Measurements from ENCODE around the gene TCF7L2.

The TCF7L2 gene

GRCh38 chr10:112957640-112958092 lies 7.6 kb downstream of the TCF7L2 start:
- Histone ChIP-seq H4K91ac (ENCODE audit: low read length) (peak overlapping the region; percentile 30), H4K8ac (ENCODE audit: low read length) (peak overlapping the region; percentile 41), H3K4me3 (ENCODE audit: insufficient read depth in 1 of 2, low read depth in 1 of 2, low read length in 2 of 2) (peak overlapping the region in 1 of 2 experiments; percentile 52), H3K27ac (ENCODE audit: low read length, poor library complexity, severe bottlenecking) (peak overlapping the region; percentile 97), H2BK120ac (ENCODE audit: low read depth, low read length) (peak overlapping the region; percentile 42), H3K9ac (ENCODE audit: low read length) (peak overlapping the region; percentile 99), H2BK12ac (ENCODE audit: low read length in 2 of 2) (peak overlapping the region; percentile 92 to 98), H3K4me1 (ENCODE audit: control insufficient read depth, insufficient read depth, low read depth, low read length) (peaks cover 14% of the 10 kb centered on the region), H3K79me1 (replicated peaks; ENCODE audit: low read length, poor library complexity, severe bottlenecking) (no peaks in the 10 kb centered on the region), H2BK15ac (ENCODE audit: low read depth, poor library complexity, severe bottlenecking) (no peak overlapping the region), H2BK5ac (ENCODE audit: low read depth, low read length, poor library complexity, severe bottlenecking) (peak overlapping the region; percentile 57), H3K14ac (ENCODE audit: low read length in 2 of 2) (peak overlapping the region; percentile 36 to 80), H3K4me2 (ENCODE audit: low read length, poor library complexity, severe bottlenecking) (peak overlapping the region; percentile 71), H3K23ac (ENCODE audit: low read length in 2 of 2) (peak overlapping the region in 1 of 2 experiments; percentile 90), H3K36me3 (ENCODE audit: control insufficient read depth in 1 of 2, insufficient read depth in 2 of 2, low read depth in 1 of 2, low read length in 2 of 2) (no peaks in the 10 kb centered on the region), H3K9me3 (ENCODE audit: control insufficient read depth, low read length) (no peaks in the 10 kb centered on the region), H3K18ac (ENCODE audit: low read depth in 1 of 2, low read length in 2 of 2) (peak overlapping the region; percentile 28 to 96), H3K27me3 (ENCODE audit: control insufficient read depth in 1 of 2, insufficient read depth in 1 of 2, low read length in 2 of 2) (no peaks in the 10 kb centered on the region), H2AFZ (ENCODE audit: low read depth, low read length) (no peak overlapping the region), H3K4ac (ENCODE audit: low read depth in 1 of 2, low read length in 2 of 2) (peak overlapping the region in 1 of 2 experiments; percentile 64), H2AK5ac (ENCODE audit: low read length, severe bottlenecking) (peak overlapping the region; percentile 15)
- DNase-seq: peak; percentile 47
- WGBS: 12% methylated on average over 3 of the region's 4 CpGs

GRCh38 chr10:112958275-112958995 lies 8.4 kb downstream of the TCF7L2 start:
- WGBS: 6% methylated on average over 7 of the region's 8 CpGs
- no peak overlapping the region for H2BK12ac ChIP-seq (ENCODE audit: low read length in 2 of 2)
- no peak overlapping the region for H2AFZ ChIP-seq (ENCODE audit: low read depth, low read length)
- H2BK5ac ChIP-seq (ENCODE audit: low read depth, low read length, poor library complexity, severe bottlenecking): peak overlapping the region; percentile 46
- no peaks in the 10 kb centered on the region for H3K36me3 ChIP-seq (ENCODE audit: control insufficient read depth in 1 of 2, insufficient read depth in 2 of 2, low read depth in 1 of 2, low read length in 2 of 2)
- H3K27ac ChIP-seq (ENCODE audit: low read length, poor library complexity, severe bottlenecking): peak overlapping the region; percentile 97
- H2BK120ac ChIP-seq (ENCODE audit: low read depth, low read length): no peak overlapping the region
- H3K23ac ChIP-seq (ENCODE audit: low read length in 2 of 2): no peak overlapping the region
- peak; percentile 91 for DNase-seq
- H3K79me1 ChIP-seq (replicated peaks; ENCODE audit: low read length, poor library complexity, severe bottlenecking): no peaks in the 10 kb centered on the region
- H3K4me3 ChIP-seq (ENCODE audit: insufficient read depth in 1 of 2, low read depth in 1 of 2, low read length in 2 of 2): peak overlapping the region in 1 of 2 experiments; percentile 52
- H2AK5ac ChIP-seq (ENCODE audit: low read length, severe bottlenecking): peak overlapping the region; percentile 15
- peak overlapping the region in 1 of 2 experiments; percentile 80 for H3K14ac ChIP-seq (ENCODE audit: low read length in 2 of 2)
- peak overlapping the region; percentile 71 for H3K4me2 ChIP-seq (ENCODE audit: low read length, poor library complexity, severe bottlenecking)
- no peaks in the 10 kb centered on the region for H3K27me3 ChIP-seq (ENCODE audit: control insufficient read depth in 1 of 2, insufficient read depth in 1 of 2, low read length in 2 of 2)
- no peak overlapping the region for H2BK15ac ChIP-seq (ENCODE audit: low read depth, poor library complexity, severe bottlenecking)
- peak overlapping the region; percentile 99 for H3K9ac ChIP-seq (ENCODE audit: low read length)
- peaks cover 14% of the 10 kb centered on the region for H3K4me1 ChIP-seq (ENCODE audit: control insufficient read depth, insufficient read depth, low read depth, low read length)
- no peaks in the 10 kb centered on the region for H3K9me3 ChIP-seq (ENCODE audit: control insufficient read depth, low read length)
- no peak overlapping the region for H3K4ac ChIP-seq (ENCODE audit: low read depth in 1 of 2, low read length in 2 of 2)
- H3K18ac ChIP-seq (ENCODE audit: low read depth in 1 of 2, low read length in 2 of 2): peak overlapping the region in 1 of 2 experiments; percentile 96
- H4K8ac ChIP-seq (ENCODE audit: low read length): no peak overlapping the region
- no peak overlapping the region for H4K91ac ChIP-seq (ENCODE audit: low read length)

- no peak overlapping the region for H2BK5ac ChIP-seq (ENCODE audit: low read depth, low read length, poor library complexity, severe bottlenecking)
- peak overlapping the region; percentile 99 for H3K9ac ChIP-seq (ENCODE audit: low read length)
- H3K18ac ChIP-seq (ENCODE audit: low read depth in 1 of 2, low read length in 2 of 2): peak overlapping the region in 1 of 2 experiments; percentile 34
- 30% methylated on average over 5 of the region's 6 CpGs for WGBS
- no peak overlapping the region for H4K8ac ChIP-seq (ENCODE audit: low read length)
- H2BK120ac ChIP-seq (ENCODE audit: low read depth, low read length): no peak overlapping the region
- H3K36me3 ChIP-seq (ENCODE audit: control insufficient read depth in 1 of 2, insufficient read depth in 2 of 2, low read depth in 1 of 2, low read length in 2 of 2): no peaks in the 10 kb centered on the region
- H2AK5ac ChIP-seq (ENCODE audit: low read length, severe bottlenecking): peak overlapping the region; percentile 84
- no peak overlapping the region for H4K91ac ChIP-seq (ENCODE audit: low read length)
- no peak overlapping the region for H2BK15ac ChIP-seq (ENCODE audit: low read depth, poor library complexity, severe bottlenecking)
- H3K14ac ChIP-seq (ENCODE audit: low read length in 2 of 2): no peak overlapping the region
- H3K27ac ChIP-seq (ENCODE audit: low read length, poor library complexity, severe bottlenecking): peak overlapping the region; percentile 97
- H3K23ac ChIP-seq (ENCODE audit: low read length in 2 of 2): no peak overlapping the region
- H3K9me3 ChIP-seq (ENCODE audit: control insufficient read depth, low read length): no peaks in the 10 kb centered on the region
- peaks cover 14% of the 10 kb centered on the region for H3K4me1 ChIP-seq (ENCODE audit: control insufficient read depth, insufficient read depth, low read depth, low read length)
- no peaks in the 10 kb centered on the region for H3K79me1 ChIP-seq (replicated peaks; ENCODE audit: low read length, poor library complexity, severe bottlenecking)
- DNase-seq: peak; percentile 58
- H2BK12ac ChIP-seq (ENCODE audit: low read length in 2 of 2): peak overlapping the region in 1 of 2 experiments; percentile 14
- H2AFZ ChIP-seq (ENCODE audit: low read depth, low read length): no peak overlapping the region
- H3K4ac ChIP-seq (ENCODE audit: low read depth in 1 of 2, low read length in 2 of 2): no peak overlapping the region
- H3K4me3 ChIP-seq (ENCODE audit: insufficient read depth in 1 of 2, low read depth in 1 of 2, low read length in 2 of 2): peak overlapping the region in 1 of 2 experiments; percentile 47
- H3K27me3 ChIP-seq (ENCODE audit: control insufficient read depth in 1 of 2, insufficient read depth in 1 of 2, low read length in 2 of 2): no peaks in the 10 kb centered on the region
- H3K4me2 ChIP-seq (ENCODE audit: low read length, poor library complexity, severe bottlenecking): peak overlapping the region; percentile 29
Observed at GRCh38 chr10:112959207-112959838, 9.3 kb downstream of the TCF7L2 start.

- H4K8ac ChIP-seq (ENCODE audit: low read length): peak overlapping the region; percentile 76
- H3K18ac ChIP-seq (ENCODE audit: low read depth in 1 of 2, low read length in 2 of 2): peak overlapping the region; percentile 79 to 83
- peak overlapping the region in 1 of 2 experiments; percentile 60 for H3K4ac ChIP-seq (ENCODE audit: low read depth in 1 of 2, low read length in 2 of 2)
- H2BK12ac ChIP-seq (ENCODE audit: low read length in 2 of 2): peak overlapping the region in 1 of 2 experiments; percentile 37
- H2AK5ac ChIP-seq (ENCODE audit: low read length, severe bottlenecking): peak overlapping the region; percentile 88
- H4K91ac ChIP-seq (ENCODE audit: low read length): peak overlapping the region; percentile 66
- H3K36me3 ChIP-seq (ENCODE audit: control insufficient read depth in 1 of 2, insufficient read depth in 2 of 2, low read depth in 1 of 2, low read length in 2 of 2): no peaks in the 10 kb centered on the region
- no peaks in the 10 kb centered on the region for H3K9me3 ChIP-seq (ENCODE audit: control insufficient read depth, low read length)
- peak; percentile 47 for DNase-seq
- H3K4me1 ChIP-seq (ENCODE audit: control insufficient read depth, insufficient read depth, low read depth, low read length): peaks cover 14% of the 10 kb centered on the region
- no peak overlapping the region for H2AFZ ChIP-seq (ENCODE audit: low read depth, low read length)
- WGBS: 37% methylated on average over 4 of the region's 4 CpGs
- no peak overlapping the region for H3K9ac ChIP-seq (ENCODE audit: low read length)
- no peaks in the 10 kb centered on the region for H3K79me1 ChIP-seq (replicated peaks; ENCODE audit: low read length, poor library complexity, severe bottlenecking)
- H3K23ac ChIP-seq (ENCODE audit: low read length in 2 of 2): no peak overlapping the region
- H2BK5ac ChIP-seq (ENCODE audit: low read depth, low read length, poor library complexity, severe bottlenecking): peak overlapping the region; percentile 22
- peak overlapping the region; percentile 14 for H3K4me2 ChIP-seq (ENCODE audit: low read length, poor library complexity, severe bottlenecking)
- H2BK15ac ChIP-seq (ENCODE audit: low read depth, poor library complexity, severe bottlenecking): no peak overlapping the region
- H3K27ac ChIP-seq (ENCODE audit: low read length, poor library complexity, severe bottlenecking): peak overlapping the region; percentile 97
- no peak overlapping the region for H3K4me3 ChIP-seq (ENCODE audit: insufficient read depth in 1 of 2, low read depth in 1 of 2, low read length in 2 of 2)
- H2BK120ac ChIP-seq (ENCODE audit: low read depth, low read length): peak overlapping the region; percentile 95
- H3K27me3 ChIP-seq (ENCODE audit: control insufficient read depth in 1 of 2, insufficient read depth in 1 of 2, low read length in 2 of 2): no peaks in the 10 kb centered on the region
- no peak overlapping the region for H3K14ac ChIP-seq (ENCODE audit: low read length in 2 of 2)
Observed at GRCh38 chr10:112960151-112960681, 10.2 kb downstream of the TCF7L2 start.
